ENCODE results near the gene HSPB1. TPM values are rescaled to one million over a fixed set of nuclear protein-coding genes. Genes with fewer than 3 reads are reported as not detected.

The HSPB1 gene
- total and polyA plus RNA-seq, 2 experiments from 2014 or later = 186 to 1,525 TPM

GRCh38 chr7:76267107-76267893, 35.2 kb upstream of the HSPB1 start:
- Histone ChIP-seq H3K4me1 (ENCODE audit: insufficient read depth) (peaks cover 5% of the 10 kb centered on the region), H3K9me2 (replicated peaks; ENCODE audit: insufficient read depth) (no peaks in the 10 kb centered on the region), H3K4me3 (peak overlapping the region; percentile 39), H4K20me1 (ENCODE audit: insufficient read depth, poor library complexity, severe bottlenecking) (no peaks in the 10 kb centered on the region), H2AFZ (peak overlapping the region; percentile 45), H3K79me2 (no peaks in the 10 kb centered on the region), H3K27ac (no peak overlapping the region), H3K36me3 (replicated peaks; ENCODE audit: insufficient read depth, low read depth) (no peaks in the 10 kb centered on the region), H3K9me3 (ENCODE audit: low read depth) (no peaks in the 10 kb centered on the region), H3K27me3 (peaks cover 41% of the 10 kb centered on the region), H3K4me2 (peak overlapping the region; percentile 82)
- DNase-seq (ENCODE audit: low spot score) = no peak
- TF ChIP-seq EZH2 (IDR thresholded peaks at IDR 0.05; ENCODE audit: borderline replicate concordance) (peak; percentile 100), EZH2phosphoT487 (IDR thresholded peaks at IDR 0.05; ENCODE audit: low read depth, severe bottlenecking, unreplicated experiment) (no peak)
- TF ChIP-seq, protein P1, sequence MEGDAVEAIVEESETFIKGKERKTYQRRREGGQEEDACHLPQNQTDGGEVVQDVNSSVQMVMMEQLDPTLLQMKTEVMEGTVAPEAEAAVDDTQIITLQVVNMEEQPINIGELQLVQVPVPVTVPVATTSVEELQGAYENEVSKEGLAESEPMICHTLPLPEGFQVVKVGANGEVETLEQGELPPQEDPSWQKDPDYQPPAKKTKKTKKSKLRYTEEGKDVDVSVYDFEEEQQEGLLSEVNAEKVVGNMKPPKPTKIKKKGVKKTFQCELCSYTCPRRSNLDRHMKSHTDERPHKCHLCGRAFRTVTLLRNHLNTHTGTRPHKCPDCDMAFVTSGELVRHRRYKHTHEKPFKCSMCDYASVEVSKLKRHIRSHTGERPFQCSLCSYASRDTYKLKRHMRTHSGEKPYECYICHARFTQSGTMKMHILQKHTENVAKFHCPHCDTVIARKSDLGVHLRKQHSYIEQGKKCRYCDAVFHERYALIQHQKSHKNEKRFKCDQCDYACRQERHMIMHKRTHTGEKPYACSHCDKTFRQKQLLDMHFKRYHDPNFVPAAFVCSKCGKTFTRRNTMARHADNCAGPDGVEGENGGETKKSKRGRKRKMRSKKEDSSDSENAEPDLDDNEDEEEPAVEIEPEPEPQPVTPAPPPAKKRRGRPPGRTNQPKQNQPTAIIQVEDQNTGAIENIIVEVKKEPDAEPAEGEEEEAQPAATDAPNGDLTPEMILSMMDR (IDR thresholded peaks at IDR 0.05; ENCODE audit: poor library complexity) = no peak
- WGBS (ENCODE audit: low lambda C conversion rate, missing lambda C conversion rate) = 3% methylated on average over 43 of the region's 68 CpGs

DNA sequence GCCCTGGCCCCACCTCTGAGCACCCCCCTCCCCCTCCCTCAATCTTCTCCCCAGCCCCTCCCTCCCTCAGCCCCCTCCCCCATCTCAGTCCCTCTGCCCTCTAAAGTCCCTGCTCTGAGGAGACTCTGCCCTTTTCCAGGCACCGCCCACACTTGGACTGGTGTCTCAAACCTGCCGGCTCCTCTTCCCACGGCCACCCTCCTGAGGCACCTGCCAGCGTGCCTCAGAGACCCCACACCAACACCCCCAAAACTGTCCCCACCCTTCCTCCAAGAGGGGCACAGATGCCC, 34.6 kb upstream of the HSPB1 start:
- Histone ChIP-seq H3K36me3 (replicated peaks; ENCODE audit: insufficient read depth, low read depth) (no peaks in the 10 kb centered on the region), H3K4me3 (no peak overlapping the region), H3K27me3 (peaks cover 47% of the 10 kb centered on the region), H3K9me3 (ENCODE audit: low read depth) (no peaks in the 10 kb centered on the region), H3K27ac (no peak overlapping the region), H3K4me2 (no peak overlapping the region), H4K20me1 (ENCODE audit: insufficient read depth, poor library complexity, severe bottlenecking) (no peaks in the 10 kb centered on the region), H3K4me1 (ENCODE audit: insufficient read depth) (peaks cover 5% of the 10 kb centered on the region), H2AFZ (no peak overlapping the region), H3K9me2 (replicated peaks; ENCODE audit: insufficient read depth) (no peaks in the 10 kb centered on the region), H3K79me2 (no peaks in the 10 kb centered on the region)
- DNase-seq (ENCODE audit: low spot score) = no peak
- TF ChIP-seq, protein P1 (IDR thresholded peaks at IDR 0.05; ENCODE audit: poor library complexity) = no peak
- TF ChIP-seq EZH2 (IDR thresholded peaks at IDR 0.05; ENCODE audit: borderline replicate concordance) = no peak
- no peak for TF ChIP-seq EZH2phosphoT487 (IDR thresholded peaks at IDR 0.05; ENCODE audit: low read depth, severe bottlenecking, unreplicated experiment)
- 33% methylated on average over 4 of the region's 4 CpGs for WGBS (ENCODE audit: low lambda C conversion rate, missing lambda C conversion rate)

DNA sequence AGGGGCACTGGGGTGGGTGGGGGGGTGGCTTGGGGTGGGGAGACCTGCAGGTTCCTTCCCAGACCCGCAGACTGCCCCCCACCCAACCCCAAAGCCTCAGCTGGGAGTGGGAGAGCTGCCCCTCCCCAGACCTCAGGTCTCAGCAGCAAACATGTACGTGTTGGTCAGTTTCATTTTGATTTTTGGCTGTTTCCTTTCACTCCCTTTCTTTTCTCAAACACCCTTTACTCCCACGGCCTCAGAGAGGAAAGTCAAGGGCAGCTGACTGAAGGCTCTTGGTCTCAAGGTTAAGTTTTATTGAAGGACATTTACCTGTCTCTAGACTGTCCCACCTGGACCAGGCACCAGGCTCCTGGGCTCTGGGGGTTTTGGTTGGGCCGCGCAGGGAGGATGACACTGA, 34.1 kb upstream of the HSPB1 start:
- Histone ChIP-seq H2AFZ (no peak overlapping the region), H3K27ac (no peak overlapping the region), H3K4me3 (no peak overlapping the region), H3K36me3 (replicated peaks; ENCODE audit: insufficient read depth, low read depth) (no peaks in the 10 kb centered on the region), H3K79me2 (no peaks in the 10 kb centered on the region), H3K4me2 (no peak overlapping the region), H3K4me1 (ENCODE audit: insufficient read depth) (peaks cover 5% of the 10 kb centered on the region), H3K9me3 (ENCODE audit: low read depth) (no peaks in the 10 kb centered on the region), H3K9me2 (replicated peaks; ENCODE audit: insufficient read depth) (no peaks in the 10 kb centered on the region), H3K27me3 (peaks cover 52% of the 10 kb centered on the region), H4K20me1 (ENCODE audit: insufficient read depth, poor library complexity, severe bottlenecking) (no peaks in the 10 kb centered on the region)
- TF ChIP-seq, protein P1 (IDR thresholded peaks at IDR 0.05; ENCODE audit: poor library complexity) = no peak
- no peak for TF ChIP-seq EZH2 (IDR thresholded peaks at IDR 0.05; ENCODE audit: borderline replicate concordance)
- TF ChIP-seq EZH2phosphoT487 (IDR thresholded peaks at IDR 0.05; ENCODE audit: low read depth, severe bottlenecking, unreplicated experiment) = no peak
- WGBS (ENCODE audit: low lambda C conversion rate, missing lambda C conversion rate) = 62% methylated on average over 4 of the region's 5 CpGs
- DNase-seq (ENCODE audit: low spot score) = no peak

Measured in hepatocyte (in vitro differentiated cells).